Prostate gland (tissue), 2 donors: Measurements from ENCODE around the gene SRM. TPM values are rescaled to one million over a fixed set of nuclear protein-coding genes. Genes with fewer than 3 reads are reported as not detected.
"Not testable (repeated sequence)": the region's sequence is repeated elsewhere in the genome, so short reads cannot be mapped to it uniquely, and the experiment has no call there.

Experiments used
- DNase-seq: peaks from one replicate; pipeline ENCODE4 v3.0.0-alpha.2; 2019; ENCODE audit warnings: low spot score
- H3K27ac ChIP-seq, 2 donors: fragments of 200-600 bp; sonication (generic); 2 replicates each; pipeline ENCODE4 v1.5.1; 2017 to 2019
- H3K27me3 ChIP-seq: fragments of 200-600 bp; sonication (generic); replicated peaks from 2 replicates; pipeline ENCODE4 v1.5.1; 2019; ENCODE audit not compliant: insufficient read depth
- H3K36me3 ChIP-seq, 2 donors: fragments of 200-600 bp; sonication (generic); 1 replicate in 1 of 2; 2 replicates in 1 of 2; pipeline versions ENCODE4 v1.5.1 to v1.8.1; 2017 to 2019
- H3K4me1 ChIP-seq: fragments of 200-600 bp; sonication (generic); replicated peaks from 2 replicates; pipeline ENCODE4 v1.5.1; 2019
- H3K4me3 ChIP-seq, 2 donors: fragments of 200-600 bp; sonication (generic); 2 replicates each; pipeline ENCODE4 v1.5.1; 2017 to 2019
- H3K9me3 ChIP-seq: fragments of 200-600 bp; sonication (generic); 2 replicates; pipeline ENCODE4 v1.5.1; 2017
- CTCF ChIP-seq, 4 experiments: fragments of 200-600 bp in 2 of 4; fragments of 450-650 bp in 2 of 4; sonication (generic) in 2 of 4; IDR thresholded peaks; 1 replicate in 3 of 4; 2 replicates in 1 of 4; pipeline ENCODE4 v1.5.1; 2016 to 2019; ENCODE audit warnings: antibody characterized with exemption in 4 of 4, mild to moderate bottlenecking in 2 of 4, moderate library complexity in 2 of 4
- POLR2A ChIP-seq: fragments of 450-650 bp; IDR thresholded peaks from one replicate; pipeline ENCODE4 v1.6.1; 2016; ENCODE audit warnings: antibody characterized with exemption, mild to moderate bottlenecking
- POLR2AphosphoS5 ChIP-seq: sonication (generic); formaldehyde crosslinking; IDR thresholded peaks from one replicate; pipeline ENCODE4 v1.6.1; 2017; ENCODE audit warnings: antibody characterized with exemption
- WGBS: methylation state at CpG from one replicate; pipeline ENCODE4 v1.1.5; 2018; 5-methylcytosine and 5-hydroxymethylcytosine counted together
- intact Hi-C: fragments of 100-400 bp; cut with DNase I; formaldehyde crosslinking; loops from one replicate; pipeline ENCODE4 v1.14.2; 2022
- total RNA-seq, 2 donors: library from RNA; depleted of rRNA; stranded (reverse); fragments of >200 nt; gene quantifications; one replicate each; pipeline ENCODE4 v1.1.0, GENCODE V29; 2016

SRM gene
- total RNA-seq, 2 donors from 2014 or later: 39.3 to 89.2 TPM

- Histone ChIP-seq H3K4me3 (no peak overlapping the region), H3K27me3 (no peaks in the 10 kb centered on the region), H3K36me3 (peaks cover 6 to 9% of the 10 kb centered on the region in 2 donors), H3K27ac (no peak overlapping the region), H3K4me1 (no peaks in the 10 kb centered on the region), H3K9me3 (no peaks in the 10 kb centered on the region)
- 57% methylated on average over 19 of the region's 19 CpGs for WGBS
- DNase-seq: no peak
- intact Hi-C loops: no loop called here
- TF ChIP-seq CTCF (IDR thresholded peaks at IDR 0.05) (no peak), POLR2A (no peak), POLR2AphosphoS5 (no peak)
Observed at GRCh38 chr1:11051781-11052511, 7.9 kb downstream of the SRM start.

GRCh38 chr1:11051121-11051520 is 8.7 kb downstream of the SRM start:
- WGBS: 89% methylated on average over 10 of the region's 10 CpGs
- intact Hi-C loops, H3K36me3 ChIP-seq, H3K27me3 ChIP-seq, H3K4me1 ChIP-seq, H3K9me3 ChIP-seq, H3K4me3 ChIP-seq, DNase-seq, H3K27ac ChIP-seq: not testable (repeated sequence)

GRCh38 chr1:11046625-11047365 is 13.0 kb downstream of the SRM start, which contains the start of gene MASP2:
TSS of gene MASP2 (minus strand) at chr1:11047239. CDS start at chr1:11047207, 32 bp downstream.
- no peak within 1 kb of the TSS for H3K27ac ChIP-seq
- intact Hi-C loops: no loop called here
- H3K4me1 ChIP-seq: no peaks in the 10 kb centered on the region
- H3K27me3 ChIP-seq: no peaks in the 10 kb centered on the region
- H3K9me3 ChIP-seq: no peaks in the 10 kb centered on the region
- no peaks in the 10 kb centered on the region for H3K36me3 ChIP-seq
- DNase-seq: no peak
- H3K4me3 ChIP-seq: no peak within 1 kb of the TSS
- TF ChIP-seq POLR2A (no peak), CTCF (IDR thresholded peaks at IDR 0.05) (no peak), POLR2AphosphoS5 (no peak)
- WGBS: 91% methylated on average over 26 of the region's 28 CpGs

- DNase-seq: no peak
- H3K27ac ChIP-seq: no peak overlapping the region
- TF ChIP-seq POLR2A (no peak), CTCF (IDR thresholded peaks at IDR 0.05) (no peak), POLR2AphosphoS5 (no peak)
- intact Hi-C loops: no loop called here
- H3K36me3 ChIP-seq: no peaks in the 10 kb centered on the region
- H3K9me3 ChIP-seq: no peaks in the 10 kb centered on the region
- H3K27me3 ChIP-seq: no peaks in the 10 kb centered on the region
- H3K4me3 ChIP-seq: no peak overlapping the region
- 88% methylated on average over 8 of the region's 8 CpGs for WGBS
- no peaks in the 10 kb centered on the region for H3K4me1 ChIP-seq
Observed at GRCh38 chr1:11046270-11046566, 13.6 kb downstream of the SRM start.

- Histone ChIP-seq H3K4me1 (no peaks in the 10 kb centered on the region), H3K27me3 (no peaks in the 10 kb centered on the region), H3K9me3 (no peaks in the 10 kb centered on the region), H3K4me3 (no peak overlapping the region), H3K27ac (no peak overlapping the region), H3K36me3 (no peaks in the 10 kb centered on the region)
- 69% methylated on average over 32 of the region's 32 CpGs for WGBS
- TF ChIP-seq CTCF (IDR thresholded peaks at IDR 0.05): no peak
- TF ChIP-seq POLR2AphosphoS5: no peak
- TF ChIP-seq POLR2A: no peak
- intact Hi-C loops: no loop called here
- DNase-seq: no peak
Observed at GRCh38 chr1:11045428-11046269, 14.2 kb downstream of the SRM start.
